Measurements from ENCODE around the gene RFX5.

Gene RFX5

DNA sequence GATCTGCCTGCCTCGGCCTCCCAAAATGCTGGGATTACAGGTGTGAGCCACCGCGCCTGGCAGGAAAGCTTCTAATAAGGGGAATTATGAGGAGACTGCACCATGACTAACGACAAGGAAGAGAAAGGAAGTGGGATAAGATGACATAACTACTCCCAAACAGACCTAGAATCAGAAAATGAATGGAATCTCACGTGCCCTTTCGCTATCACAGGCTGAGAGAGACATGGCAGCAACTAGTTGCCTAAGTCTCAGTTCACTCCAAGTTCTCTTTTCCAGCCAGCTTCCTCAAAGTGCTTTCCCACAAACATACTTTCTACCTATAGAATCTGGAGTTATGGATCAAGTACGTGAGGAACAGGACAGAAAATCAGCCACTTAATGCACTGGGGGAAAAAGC, 21.8 kb downstream of the RFX5 start:
- no peak for DNase-seq (ENCODE audit: low read depth)

DNA sequence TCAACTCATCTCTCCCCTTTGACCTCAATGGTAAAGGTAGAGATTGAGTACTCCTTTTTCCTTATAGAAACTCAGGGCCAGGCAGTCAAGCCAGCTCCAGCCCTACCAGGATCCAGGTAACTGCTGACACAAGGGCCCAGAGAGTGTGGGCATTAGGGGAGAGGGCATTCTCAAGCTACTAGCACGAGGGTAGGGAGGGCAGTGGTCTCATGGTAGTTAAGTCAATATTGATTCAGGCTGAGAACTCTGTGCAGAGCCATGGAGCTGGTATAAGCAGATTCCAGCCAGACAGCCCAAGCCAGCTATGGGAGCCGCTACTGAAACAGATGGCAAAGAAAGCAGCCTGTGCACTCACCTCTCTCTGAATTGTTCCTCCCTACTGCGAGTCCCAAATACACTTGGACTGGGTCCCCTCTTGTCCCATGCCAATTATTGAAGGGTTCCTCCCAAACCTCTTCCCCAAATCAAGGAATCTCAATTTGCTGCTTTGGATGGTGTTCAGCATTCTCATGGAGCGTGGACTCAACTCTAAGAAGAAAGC, 22.6 kb downstream of the RFX5 start:
- DNase-seq (ENCODE audit: low read depth), result no peak

DNA sequence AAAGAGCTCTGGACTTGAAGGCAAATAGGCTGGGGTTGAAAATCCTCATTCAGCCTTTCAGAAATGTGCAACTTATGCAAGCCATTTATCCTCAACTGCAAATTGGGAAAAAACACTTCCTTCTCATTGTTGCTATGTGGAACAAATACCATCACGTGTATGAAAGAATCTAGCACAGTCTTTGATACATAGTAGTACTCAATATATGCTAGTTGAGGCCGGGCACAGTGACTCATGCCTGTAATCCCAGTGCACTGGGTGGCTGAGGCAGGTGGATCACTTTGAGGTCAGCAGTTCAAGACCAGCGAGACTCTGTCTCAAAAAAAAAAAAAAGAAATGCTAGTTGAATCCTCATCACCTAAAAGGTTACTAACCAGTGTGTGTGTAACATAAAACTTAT, 28.1 kb downstream of the RFX5 start:
- no peak for DNase-seq (ENCODE audit: low read depth)

GRCh38 chr1:151315565-151316235, 31.4 kb downstream of the RFX5 start:
- no peak for DNase-seq (ENCODE audit: low read depth)

GRCh38 chr1:151314137-151314875, 32.7 kb downstream of the RFX5 start:
- DNase-seq (ENCODE audit: low read depth), result no peak

DNA sequence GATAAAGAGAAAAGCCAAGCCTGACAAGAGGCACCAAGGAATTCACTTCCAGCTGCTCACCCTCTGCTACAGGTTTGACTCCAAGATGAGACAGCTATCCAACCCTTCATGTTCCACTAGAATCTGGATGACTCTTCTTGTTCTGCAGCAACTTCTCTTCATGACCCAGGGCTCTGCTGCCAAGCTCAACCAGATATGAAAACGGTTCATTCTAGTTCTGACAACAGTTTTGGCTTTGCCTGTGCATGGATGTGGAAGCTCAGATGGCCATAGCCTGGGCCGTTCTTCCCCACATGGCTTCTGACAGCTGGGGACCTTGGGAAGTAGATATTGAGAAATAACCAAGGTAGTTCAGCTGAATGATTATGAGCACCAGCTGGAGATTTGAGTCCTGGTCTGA, 33.6 kb downstream of the RFX5 start:
- DNase-seq (ENCODE audit: low read depth), result no peak

GRCh38 chr1:151312826-151313225, 34.2 kb downstream of the RFX5 start:
- DNase-seq (ENCODE audit: low read depth), result no peak

GRCh38 chr1:151312411-151312810, 34.6 kb downstream of the RFX5 start:
- no peak for DNase-seq (ENCODE audit: low read depth)

GRCh38 chr1:151311589-151312331, 35.3 kb downstream of the RFX5 start:
- peak; percentile 65 for DNase-seq (ENCODE audit: low read depth)

DNA sequence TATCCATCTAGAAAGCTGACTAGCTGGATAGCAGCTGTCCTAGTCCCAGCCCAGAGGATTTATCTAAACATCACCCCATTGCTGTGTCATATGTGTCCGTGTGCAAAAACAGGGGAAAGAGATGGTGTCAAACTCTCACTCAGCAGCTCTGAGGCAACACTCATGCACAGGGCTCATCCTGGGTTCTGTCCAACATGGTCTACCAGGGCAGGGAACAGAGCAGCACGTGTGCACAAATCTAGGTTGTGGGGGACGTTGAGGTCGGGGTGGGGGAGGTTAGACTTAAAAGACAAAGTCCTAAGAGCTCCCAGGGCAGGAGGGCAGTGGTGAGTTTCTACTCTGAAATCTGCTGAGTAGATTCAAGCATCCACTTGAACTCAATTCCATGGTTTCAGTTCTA, 36.0 kb downstream of the RFX5 start:
- no peak for DNase-seq (ENCODE audit: low read depth)

DNA sequence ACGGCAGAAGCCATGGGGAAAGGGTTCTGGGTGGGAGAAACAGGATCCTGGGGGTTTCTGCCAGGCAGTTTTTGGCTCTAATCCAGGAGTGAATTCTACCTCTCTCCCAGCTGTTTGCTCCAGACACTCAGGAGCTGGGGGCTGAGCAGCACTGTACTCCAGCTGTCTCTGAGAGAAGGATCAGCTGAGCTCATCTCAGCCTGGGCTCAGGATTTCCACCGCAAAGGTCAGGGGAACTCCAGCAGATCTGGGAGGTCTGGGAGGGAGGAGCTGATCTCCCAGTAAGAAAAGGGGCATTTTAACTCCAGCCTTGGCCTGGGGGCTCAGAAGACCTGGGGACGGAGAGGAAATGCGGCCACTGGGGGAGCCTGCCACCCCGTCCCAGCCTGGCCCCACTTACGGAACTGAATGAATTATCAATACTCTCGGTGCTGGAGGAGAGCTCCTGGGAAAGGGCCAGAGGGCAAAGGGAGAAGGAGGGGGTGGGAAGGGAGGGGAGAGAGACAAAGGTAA, 37.2 kb downstream of the RFX5 start:
- no peak for DNase-seq (ENCODE audit: low read depth)

DNA sequence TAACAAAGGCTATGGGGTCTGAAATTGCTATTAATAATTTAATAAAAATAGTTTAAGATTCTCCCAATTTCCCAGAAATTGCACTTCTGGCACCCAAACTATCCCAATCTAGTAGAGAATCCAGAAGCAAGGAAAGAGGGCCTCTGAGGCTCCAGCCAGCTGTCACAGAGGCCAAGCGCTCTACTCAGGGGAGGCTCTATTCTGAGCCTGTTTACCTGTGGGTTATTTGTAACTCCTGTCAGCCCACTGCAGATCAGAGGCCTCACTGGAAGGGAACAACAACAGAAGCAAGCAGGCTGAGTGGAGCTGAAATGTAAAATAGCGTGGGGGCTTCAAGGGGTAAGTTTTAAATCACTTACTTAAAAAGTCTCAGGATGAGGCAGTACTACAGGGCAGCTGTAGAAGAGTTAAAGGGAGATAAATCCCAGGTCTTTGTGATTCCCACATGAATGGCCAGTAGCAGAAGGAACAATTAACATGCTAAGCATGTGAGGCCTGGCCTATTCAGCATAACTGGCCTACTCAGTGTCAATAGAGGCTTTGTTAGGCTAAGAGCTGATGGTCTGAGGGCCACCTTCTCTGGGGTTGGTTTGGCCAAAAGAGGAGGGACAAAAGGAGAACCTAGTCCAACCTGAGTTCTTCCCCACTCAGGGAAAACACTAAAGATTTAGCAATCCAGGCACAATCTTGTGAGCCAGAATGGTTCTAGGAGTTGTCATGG, 52.1 kb downstream of the RFX5 start:
- DNase-seq (ENCODE audit: low read depth), result no peak

GRCh38 chr1:151293093-151293492, 54.0 kb downstream of the RFX5 start:
- no peak for DNase-seq (ENCODE audit: low read depth)

DNA sequence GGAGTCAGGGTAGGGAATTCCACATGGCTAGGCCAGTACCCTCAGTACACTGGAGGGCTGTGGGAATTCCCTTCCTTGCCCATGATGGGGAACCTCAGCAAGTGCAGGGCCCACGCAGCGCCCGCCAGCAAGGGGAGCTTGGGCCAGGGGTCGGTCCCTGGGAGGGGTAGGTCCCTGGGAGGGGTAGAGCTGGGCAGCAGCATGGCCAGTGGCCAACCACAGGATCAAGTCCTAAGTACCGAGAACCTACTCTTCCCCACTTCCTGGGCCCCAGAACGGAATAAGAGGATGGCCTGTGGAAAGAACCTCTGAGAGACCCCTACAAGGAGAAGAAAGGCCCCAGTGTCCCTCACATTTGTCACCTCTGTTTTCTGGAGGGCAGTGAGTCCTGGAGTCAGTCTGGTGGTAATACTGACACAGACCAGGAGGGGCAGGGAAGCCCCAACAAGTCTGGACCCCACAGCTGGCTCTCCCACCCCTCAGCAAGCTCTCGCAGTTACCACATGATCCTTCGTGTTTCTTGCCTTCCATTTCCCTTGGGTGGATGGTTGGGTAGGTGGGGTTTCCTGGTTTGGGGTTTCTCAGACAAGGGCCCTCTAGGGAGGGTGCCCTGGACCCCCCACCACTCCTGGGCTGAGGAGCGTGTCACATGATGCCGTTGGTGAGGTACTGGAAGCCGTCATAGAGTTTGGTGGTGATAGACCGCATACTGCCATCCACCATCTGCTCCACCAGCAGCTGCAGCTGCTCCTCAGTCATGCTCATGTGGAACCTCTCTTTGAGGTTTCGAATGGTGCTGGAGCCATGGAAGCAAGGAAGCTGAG, 54.6 kb downstream of the RFX5 start:
- DNase-seq (ENCODE audit: low read depth), result no peak

GRCh38 chr1:151290709-151291303, 56.2 kb downstream of the RFX5 start:
- no peak for DNase-seq (ENCODE audit: low read depth)

Measured in stimulated activated CD8-positive, alpha-beta memory T cell treated with anti-CD3 and anti-CD28 coated beads, Interleukin-7, amount 100 ng/mL, for 24 hours (primary cell).